ENCODE data around the gene USP3.
"Not testable (repeated sequence)": the region's sequence is repeated elsewhere in the genome, so short reads cannot be mapped to it uniquely, and the experiment has no call there.

The USP3 gene

DNA sequence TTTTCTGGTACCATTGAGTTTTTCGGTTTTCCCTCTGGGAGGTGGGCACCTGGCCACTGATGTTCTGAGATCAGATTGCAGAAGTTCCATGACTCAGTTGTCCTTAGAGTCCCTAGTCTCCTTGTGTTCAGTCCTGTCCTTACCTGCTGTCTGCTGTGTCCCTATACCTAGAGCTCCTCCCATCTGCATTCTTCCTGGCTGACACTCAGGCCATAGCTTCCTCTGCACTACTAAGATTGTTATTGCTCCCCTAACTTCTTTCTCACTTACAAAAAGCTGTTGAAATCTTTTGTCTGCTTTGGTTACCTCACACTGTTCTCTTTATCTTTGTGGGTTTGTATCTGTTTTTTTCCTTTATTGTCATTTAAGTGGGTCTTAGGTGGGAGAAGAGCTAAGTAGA lies 13.2 kb downstream of the USP3 start:
- Histone ChIP-seq H2AFZ (ENCODE audit: low read depth, low read length, severe bottlenecking) (no peak overlapping the region), H3K27ac (ENCODE audit: low read depth, low read length) (no peak overlapping the region), H4K20me1 (ENCODE audit: low read depth, low read length) (peaks cover 52% of the 10 kb centered on the region), H3K36me3 (ENCODE audit: low read length) (no peaks in the 10 kb centered on the region), H3K9ac (ENCODE audit: low read length) (no peak overlapping the region), H3K9me3 (ENCODE audit: insufficient read depth, low read length) (no peaks in the 10 kb centered on the region), H3K4me2 (ENCODE audit: low read depth, low read length, poor library complexity, severe bottlenecking) (no peak overlapping the region), H3K79me2 (ENCODE audit: insufficient read depth, low read length) (peaks cover 76% of the 10 kb centered on the region), H3F3A (ENCODE audit: insufficient read depth) (no peaks in the 10 kb centered on the region), H3K4me3 (ENCODE audit: insufficient read depth, low read length, poor library complexity, severe bottlenecking) (no peak overlapping the region), H3K27me3 (ENCODE audit: low read length) (no peaks in the 10 kb centered on the region), H3K9me2 (replicated peaks; ENCODE audit: insufficient read depth, low read length) (no peaks in the 10 kb centered on the region)
- TF ChIP-seq EZH2phosphoT487 (conservative IDR thresholded peaks at IDR 0.05; ENCODE audit: low read length) = no peak
- TF ChIP-seq, protein P1, sequence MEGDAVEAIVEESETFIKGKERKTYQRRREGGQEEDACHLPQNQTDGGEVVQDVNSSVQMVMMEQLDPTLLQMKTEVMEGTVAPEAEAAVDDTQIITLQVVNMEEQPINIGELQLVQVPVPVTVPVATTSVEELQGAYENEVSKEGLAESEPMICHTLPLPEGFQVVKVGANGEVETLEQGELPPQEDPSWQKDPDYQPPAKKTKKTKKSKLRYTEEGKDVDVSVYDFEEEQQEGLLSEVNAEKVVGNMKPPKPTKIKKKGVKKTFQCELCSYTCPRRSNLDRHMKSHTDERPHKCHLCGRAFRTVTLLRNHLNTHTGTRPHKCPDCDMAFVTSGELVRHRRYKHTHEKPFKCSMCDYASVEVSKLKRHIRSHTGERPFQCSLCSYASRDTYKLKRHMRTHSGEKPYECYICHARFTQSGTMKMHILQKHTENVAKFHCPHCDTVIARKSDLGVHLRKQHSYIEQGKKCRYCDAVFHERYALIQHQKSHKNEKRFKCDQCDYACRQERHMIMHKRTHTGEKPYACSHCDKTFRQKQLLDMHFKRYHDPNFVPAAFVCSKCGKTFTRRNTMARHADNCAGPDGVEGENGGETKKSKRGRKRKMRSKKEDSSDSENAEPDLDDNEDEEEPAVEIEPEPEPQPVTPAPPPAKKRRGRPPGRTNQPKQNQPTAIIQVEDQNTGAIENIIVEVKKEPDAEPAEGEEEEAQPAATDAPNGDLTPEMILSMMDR (IDR thresholded peaks at IDR 0.05; ENCODE audit: insufficient read depth, low read length, poor library complexity, severe bottlenecking) = no peak

DNA sequence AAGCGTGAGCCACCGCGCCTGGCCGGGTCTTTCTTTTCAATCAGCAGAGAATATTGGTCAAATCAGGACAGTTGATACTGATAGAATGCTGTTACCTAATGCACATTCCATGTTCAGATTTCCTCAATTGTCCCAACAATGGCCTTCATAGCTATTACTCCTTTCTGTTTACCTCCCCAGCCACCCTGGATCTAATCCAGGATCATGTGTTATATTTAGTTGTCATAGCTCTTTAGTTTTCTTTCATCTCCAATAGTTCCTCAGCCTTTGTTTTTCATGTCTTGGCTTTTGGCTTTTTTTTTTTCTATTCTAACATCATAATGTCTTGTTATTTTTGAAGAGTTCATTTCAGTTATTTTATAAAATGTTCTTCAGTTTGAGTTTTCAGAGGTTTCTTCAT lies 14.6 kb downstream of the USP3 start:
- Histone ChIP-seq H4K20me1 (ENCODE audit: low read depth, low read length) (peaks cover 58% of the 10 kb centered on the region), H3K9ac (ENCODE audit: low read length) (no peak overlapping the region), H3K4me3 (ENCODE audit: insufficient read depth, low read length, poor library complexity, severe bottlenecking) (no peak overlapping the region), H2AFZ (ENCODE audit: low read depth, low read length, severe bottlenecking) (no peak overlapping the region), H3K27me3 (ENCODE audit: low read length) (no peaks in the 10 kb centered on the region), H3F3A (ENCODE audit: insufficient read depth) (no peaks in the 10 kb centered on the region), H3K27ac (ENCODE audit: low read depth, low read length) (no peak overlapping the region), H3K9me3 (ENCODE audit: insufficient read depth, low read length) (no peaks in the 10 kb centered on the region), H3K79me2 (ENCODE audit: insufficient read depth, low read length) (peaks cover 79% of the 10 kb centered on the region), H3K36me3 (ENCODE audit: low read length) (no peaks in the 10 kb centered on the region), H3K9me2 (replicated peaks; ENCODE audit: insufficient read depth, low read length) (no peaks in the 10 kb centered on the region), H3K4me2 (ENCODE audit: low read depth, low read length, poor library complexity, severe bottlenecking) (no peak overlapping the region)
- TF ChIP-seq, protein P1 (IDR thresholded peaks at IDR 0.05; ENCODE audit: insufficient read depth, low read length, poor library complexity, severe bottlenecking) = no peak
- no peak for TF ChIP-seq EZH2phosphoT487 (conservative IDR thresholded peaks at IDR 0.05; ENCODE audit: low read length)

DNA sequence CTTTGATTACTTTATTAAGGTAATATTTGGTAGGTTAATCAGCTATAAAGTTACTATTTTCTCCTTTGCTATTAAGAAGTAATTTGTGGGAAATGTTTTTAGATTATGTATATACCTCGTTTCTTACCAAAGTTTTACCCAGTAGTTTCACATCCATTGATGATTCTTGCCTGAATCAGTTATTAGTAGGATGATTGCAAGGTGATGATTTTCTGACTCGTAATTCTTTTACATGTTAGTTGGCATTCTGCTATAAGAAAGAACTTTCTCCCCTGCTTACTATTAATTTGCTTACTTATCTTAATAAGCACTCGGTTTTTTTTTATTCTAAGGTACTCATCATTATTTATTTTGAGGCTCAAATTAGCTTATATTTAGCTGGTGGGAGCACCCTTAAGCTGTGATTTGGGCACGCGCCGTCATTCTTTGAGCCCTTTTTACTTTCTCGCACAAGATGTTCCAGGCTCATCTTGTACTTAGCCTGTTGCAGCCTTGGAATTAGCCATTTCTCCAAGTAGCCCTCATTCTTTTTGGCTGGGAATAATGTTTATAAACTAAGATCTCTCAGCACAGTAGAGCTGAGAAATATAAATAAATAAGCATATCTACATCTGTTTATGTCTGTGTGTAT lies 15.3 kb downstream of the USP3 start:
- Histone ChIP-seq H3K27me3 (ENCODE audit: low read length) (no peaks in the 10 kb centered on the region), H4K20me1 (ENCODE audit: low read depth, low read length) (peaks cover 52% of the 10 kb centered on the region), H2AFZ (ENCODE audit: low read depth, low read length, severe bottlenecking) (no peak overlapping the region), H3K27ac (ENCODE audit: low read depth, low read length) (no peak overlapping the region), H3K9ac (ENCODE audit: low read length) (no peak overlapping the region), H3F3A (ENCODE audit: insufficient read depth) (no peaks in the 10 kb centered on the region), H3K9me2 (replicated peaks; ENCODE audit: insufficient read depth, low read length) (no peaks in the 10 kb centered on the region), H3K79me2 (ENCODE audit: insufficient read depth, low read length) (peaks cover 79% of the 10 kb centered on the region), H3K4me3 (ENCODE audit: insufficient read depth, low read length, poor library complexity, severe bottlenecking) (no peak overlapping the region), H3K36me3 (ENCODE audit: low read length) (no peaks in the 10 kb centered on the region), H3K9me3 (ENCODE audit: insufficient read depth, low read length) (no peaks in the 10 kb centered on the region), H3K4me2 (ENCODE audit: low read depth, low read length, poor library complexity, severe bottlenecking) (no peak overlapping the region)
- TF ChIP-seq, protein P1 (IDR thresholded peaks at IDR 0.05; ENCODE audit: insufficient read depth, low read length, poor library complexity, severe bottlenecking) = no peak
- TF ChIP-seq EZH2phosphoT487 (conservative IDR thresholded peaks at IDR 0.05; ENCODE audit: low read length) = no peak

DNA sequence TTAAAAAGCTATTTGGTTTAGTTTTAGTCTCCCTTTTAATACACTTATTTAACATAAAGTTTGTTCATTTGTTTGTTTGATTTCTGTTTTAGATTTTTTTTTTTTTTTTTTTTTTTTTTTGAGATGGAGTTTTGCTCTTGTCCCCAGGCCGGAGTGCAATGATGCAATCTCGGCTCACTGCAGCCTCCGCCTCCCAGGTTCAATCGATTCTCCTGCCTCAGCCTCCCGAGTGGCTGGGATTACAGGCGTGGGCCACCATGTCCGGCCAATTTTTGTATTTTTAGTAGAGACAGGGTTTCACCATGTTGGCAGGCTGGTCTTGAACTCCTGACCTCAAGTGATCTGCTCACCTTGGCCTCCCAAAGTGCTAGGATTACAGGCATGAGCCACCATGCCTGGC lies 16.1 kb downstream of the USP3 start:
- Histone ChIP-seq H4K20me1 (ENCODE audit: low read depth, low read length) (peaks cover 52% of the 10 kb centered on the region), H3K79me2 (ENCODE audit: insufficient read depth, low read length) (peaks cover 76% of the 10 kb centered on the region)
- H3K9ac ChIP-seq (ENCODE audit: low read length); H2AFZ ChIP-seq (ENCODE audit: low read depth, low read length, severe bottlenecking); H3K9me2 ChIP-seq (replicated peaks; ENCODE audit: insufficient read depth, low read length); H3K4me3 ChIP-seq (ENCODE audit: insufficient read depth, low read length, poor library complexity, severe bottlenecking); H3K27me3 ChIP-seq (ENCODE audit: low read length); H3K36me3 ChIP-seq (ENCODE audit: low read length); H3K4me2 ChIP-seq (ENCODE audit: low read depth, low read length, poor library complexity, severe bottlenecking); H3K9me3 ChIP-seq (ENCODE audit: insufficient read depth, low read length); H3F3A ChIP-seq (ENCODE audit: insufficient read depth); H3K27ac ChIP-seq (ENCODE audit: low read depth, low read length): not testable (repeated sequence)
